Measurements from ENCODE around the gene SNX33. TPM values are rescaled to one million over a fixed set of nuclear protein-coding genes. Genes with fewer than 3 reads are reported as not detected.
A peak's percentile ranks its signal among the peaks of the same experiment; 100 is the strongest.
"Not testable (repeated sequence)": the region's sequence is repeated elsewhere in the genome, so short reads cannot be mapped to it uniquely, and the experiment has no call there.

SNX33 gene
- total RNA-seq, 2 experiments from 2014 or later = 0.60 to 0.79 TPM

DNA sequence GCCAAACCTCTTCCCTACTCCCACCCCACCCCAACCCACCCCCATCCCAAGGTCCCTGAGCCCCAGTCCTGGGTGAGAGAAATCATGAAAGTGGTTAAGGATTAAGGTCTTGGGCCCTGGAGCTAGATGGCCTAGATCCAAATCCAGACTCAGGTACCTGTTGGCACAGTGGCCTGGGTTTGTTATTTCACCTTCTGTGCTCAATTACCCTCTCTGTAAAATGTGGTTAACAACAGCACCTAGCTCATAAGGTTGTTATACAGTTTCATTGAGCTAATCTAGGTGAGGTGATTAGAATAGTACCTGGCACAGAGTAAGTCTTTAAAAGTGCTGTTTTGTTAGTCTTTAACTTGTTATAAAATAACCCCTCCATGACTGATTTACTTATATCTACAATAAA is 15.8 kb upstream of the SNX33 start:
- Mint-ChIP-seq H3K4me3 (no peak overlapping the region), H3K9me3 (no peaks in the 10 kb centered on the region), H3K27me3 (no peaks in the 10 kb centered on the region), H3K36me3 (ENCODE audit: low read depth) (peaks cover 2% of the 10 kb centered on the region), H3K4me1 (peaks cover 22% of the 10 kb centered on the region), H3K27ac (no peak overlapping the region)
- no peak for DNase-seq
- ChIA-PET CTCF (no interaction called here), POLR2A (no interaction called here)

DNA sequence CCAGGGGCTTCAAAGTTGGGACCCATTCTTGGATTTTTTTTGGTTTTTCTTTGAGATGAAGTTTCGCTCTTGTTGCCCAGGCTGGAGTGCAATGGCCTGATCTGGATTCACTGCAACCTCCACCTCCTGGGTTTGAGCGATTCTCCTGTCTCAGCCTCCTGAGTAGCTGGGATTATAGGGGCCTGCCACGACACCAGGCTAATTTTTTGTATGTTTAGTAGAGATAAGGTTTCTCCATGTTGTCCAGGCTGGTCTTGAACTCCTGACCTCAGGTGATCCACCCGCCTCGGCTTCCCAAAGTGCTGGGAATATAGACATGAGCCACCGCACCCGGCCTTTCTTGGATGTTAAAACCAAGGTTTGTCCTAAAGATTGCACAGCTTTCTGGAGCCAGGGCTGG is 13.8 kb upstream of the SNX33 start:
- H3K27ac Mint-ChIP-seq, H3K4me3 Mint-ChIP-seq, H3K27me3 Mint-ChIP-seq, H3K9me3 Mint-ChIP-seq, DNase-seq, POLR2A ChIA-PET: not testable (repeated sequence)
- Mint-ChIP-seq H3K4me1 (peaks cover 31% of the 10 kb centered on the region), H3K36me3 (ENCODE audit: low read depth) (peaks cover 17% of the 10 kb centered on the region)
- CTCF ChIA-PET = interaction anchor here (1.2 kb wide), 1 partner anchor 13 kb away, joined by 3 read pairs; no protein-coding TSS in a partner anchor

DNA sequence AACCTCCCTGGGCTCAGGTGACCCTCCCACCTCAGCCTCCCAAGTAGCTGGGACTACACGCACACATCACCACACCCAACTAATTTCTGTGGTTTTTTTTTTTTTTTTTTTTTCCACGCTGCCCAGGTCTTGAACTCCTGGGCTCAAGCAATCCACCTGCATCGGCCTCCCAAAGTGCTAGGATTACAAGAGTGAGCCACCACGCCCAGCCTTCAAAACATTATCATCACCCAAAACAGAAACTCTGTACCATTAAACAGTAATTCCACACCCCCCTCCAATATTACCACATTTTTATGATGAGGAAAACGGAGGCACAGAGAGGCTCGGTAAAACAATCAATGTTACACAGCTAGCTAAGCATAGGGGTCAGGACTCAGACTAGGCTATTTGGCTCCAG is 11.7 kb upstream of the SNX33 start:
- CTCF ChIA-PET = interaction anchor here (0.6 to 3.8 kb wide), 3 partner anchors 9 to 243 kb away, joined by 3 to 28 read pairs (median 3); partner anchors contain the start of gene SNUPN
- no peak for DNase-seq
- Mint-ChIP-seq H3K4me3 (no peak overlapping the region), H3K27me3 (no peaks in the 10 kb centered on the region), H3K36me3 (ENCODE audit: low read depth) (peaks cover 23% of the 10 kb centered on the region), H3K4me1 (peaks cover 31% of the 10 kb centered on the region), H3K9me3 (no peaks in the 10 kb centered on the region), H3K27ac (no peak overlapping the region)
- POLR2A ChIA-PET = no interaction called here

DNA sequence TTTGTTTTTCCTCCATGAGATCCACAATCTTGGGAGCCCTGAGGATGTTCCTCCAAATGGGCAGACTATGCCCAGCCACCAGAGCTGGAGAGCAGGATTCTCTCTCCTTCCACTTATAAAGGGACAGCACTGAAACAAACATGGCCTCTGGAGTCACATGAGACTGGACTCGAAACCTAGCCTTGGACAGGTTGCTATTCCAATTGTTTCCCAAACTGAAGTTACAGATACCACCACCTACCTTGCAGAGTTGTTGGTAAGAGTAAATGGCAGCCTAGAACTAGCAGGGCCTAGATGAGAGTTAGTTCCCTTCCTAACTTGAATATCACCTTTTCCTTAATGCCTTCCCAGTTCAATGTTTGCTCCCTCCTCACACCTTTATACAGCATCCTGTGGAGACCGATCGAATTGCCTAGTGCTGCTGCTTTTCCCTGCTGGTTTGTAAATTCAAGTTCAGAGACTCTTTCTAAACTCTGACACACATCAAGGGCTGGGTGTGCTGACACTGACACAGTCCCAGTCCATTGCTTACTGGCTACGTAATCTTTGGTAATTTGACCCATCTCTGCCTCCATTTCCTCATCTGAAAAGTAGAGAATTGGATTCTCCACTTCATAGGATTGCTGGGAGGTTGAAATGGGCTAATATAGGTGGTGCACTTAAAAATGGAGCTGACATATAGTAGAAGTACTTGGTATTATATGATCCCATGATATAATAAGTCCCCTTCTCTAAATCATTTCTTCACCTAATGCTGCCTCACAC is 10.3 kb upstream of the SNX33 start:
- DNase-seq = no peak
- Mint-ChIP-seq H3K4me1 (peaks cover 39% of the 10 kb centered on the region), H3K36me3 (ENCODE audit: low read depth) (peaks cover 23% of the 10 kb centered on the region), H3K27ac (peak overlapping the region; percentile 11), H3K4me3 (peak overlapping the region; percentile 86), H3K27me3 (no peaks in the 10 kb centered on the region), H3K9me3 (no peaks in the 10 kb centered on the region)
- CTCF ChIA-PET = interaction anchor here (0.5 to 3.8 kb wide), 5 partner anchors 11 to 140 kb away, joined by 3 to 28 read pairs (median 3); partner anchors contain the start of gene SNUPN
- POLR2A ChIA-PET = no interaction called here

DNA sequence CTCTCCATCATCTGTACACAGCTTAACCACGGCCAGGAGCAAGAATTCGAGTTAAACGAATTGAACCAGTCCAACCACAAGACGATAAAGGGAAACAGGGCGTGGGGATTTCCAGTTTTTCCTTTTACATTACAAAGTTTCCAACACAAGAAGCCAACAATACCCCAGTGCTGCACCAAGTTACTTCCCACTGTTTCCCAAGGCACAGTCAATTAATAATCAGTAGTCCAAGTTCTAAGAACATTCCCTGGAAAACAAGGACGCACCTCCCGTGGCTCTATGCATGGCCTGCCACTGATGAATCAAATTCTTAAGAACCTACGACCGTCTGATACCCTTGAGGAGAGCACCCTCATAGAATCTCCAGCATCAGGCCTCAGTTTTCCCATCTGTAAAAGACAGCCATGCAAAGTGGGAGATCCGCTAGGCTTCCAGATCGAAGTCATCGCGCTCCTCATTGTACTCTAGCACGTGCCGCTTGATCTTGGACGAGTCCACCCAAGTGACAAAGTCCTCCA is 8.5 kb upstream of the SNX33 start:
- DNase-seq = no peak
- Mint-ChIP-seq H3K4me3 (peak overlapping the region; percentile 86), H3K9me3 (no peaks in the 10 kb centered on the region), H3K36me3 (ENCODE audit: low read depth) (peaks cover 23% of the 10 kb centered on the region), H3K4me1 (peaks cover 39% of the 10 kb centered on the region), H3K27ac (peak overlapping the region; percentile 95), H3K27me3 (no peaks in the 10 kb centered on the region)
- POLR2A ChIA-PET = interaction anchor here (0.6 to 2.5 kb wide), 9 partner anchors 12 to 825 kb away, joined by 3 to 17 read pairs (median 4); partner anchors contain the start of genes PTPN9 and SNUPN
- CTCF ChIA-PET = interaction anchor here (0.7 to 3.8 kb wide), 12 partner anchors 9 to 198 kb away, joined by 3 to 28 read pairs (median 4); partner anchors contain the start of genes PTPN9, SIN3A and SNUPN

DNA sequence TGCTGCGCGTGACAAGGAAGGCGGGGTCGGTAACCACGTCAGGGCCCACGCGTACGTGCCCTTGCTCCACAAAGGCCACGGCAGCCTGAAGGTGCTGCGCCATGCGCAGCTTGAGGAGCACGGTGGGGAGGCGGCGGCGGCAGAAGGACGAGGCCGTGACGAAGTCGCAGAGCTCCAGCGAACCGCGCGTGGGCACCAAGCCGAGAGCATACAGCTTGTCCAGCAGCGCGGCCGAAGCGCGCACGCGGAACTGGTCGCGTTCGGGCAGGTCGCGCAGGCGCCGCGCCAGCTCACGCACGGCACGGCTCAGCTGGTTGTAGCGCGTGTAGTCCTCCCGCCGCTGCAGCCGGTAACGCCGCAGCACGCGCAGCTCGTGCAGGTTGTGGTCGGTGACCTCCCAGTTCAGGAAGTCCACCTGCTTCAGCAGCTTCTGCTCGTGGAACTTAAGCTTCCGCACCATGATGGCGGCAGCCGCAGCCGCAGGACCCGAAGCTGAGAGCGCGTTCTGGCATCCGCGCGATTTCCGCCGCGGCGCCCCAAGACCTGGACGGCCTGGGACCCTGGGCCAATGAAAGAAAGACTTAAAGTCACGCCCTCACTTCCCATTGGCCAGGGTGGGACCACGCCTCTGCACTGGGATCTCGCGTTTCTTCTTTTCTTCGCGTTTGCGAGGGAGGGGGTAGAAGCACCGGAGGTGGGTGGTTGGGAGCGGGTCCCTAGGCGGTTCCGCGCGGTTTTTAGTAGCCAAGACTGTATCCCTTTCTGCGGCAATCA is 7.8 kb upstream of the SNX33 start, which contains the start of gene IMP3:
Gene IMP3, minus strand, starts transcription at position 516 of the 774 bp plus-strand sequence. Its CDS starts 56 bp downstream, at position 460.
- Mint-ChIP-seq H3K9me3 (no peaks in the 10 kb centered on the region), H3K4me1 (peaks cover 39% of the 10 kb centered on the region), H3K36me3 (ENCODE audit: low read depth) (peaks cover 23% of the 10 kb centered on the region), H3K27me3 (peaks cover under 1% of the 10 kb centered on the region), H3K4me3 (peak within 1 kb of the TSS; percentile 86), H3K27ac (peak within 1 kb of the TSS; percentile 95)
- ChIA-PET POLR2A (interaction anchor here (0.6 to 2.5 kb wide), 11 partner anchors 11 to 826 kb away, joined by 3 to 17 read pairs (median 4); partner anchors contain the start of genes PTPN9, SIN3A and SNUPN), CTCF (interaction anchor here (0.6 to 2.6 kb wide), 20 partner anchors 10 to 190 kb away, joined by 3 to 19 read pairs (median 4); partner anchors contain the start of genes PTPN9, SIN3A and SNUPN)
- peak; percentile 97 for DNase-seq

DNA sequence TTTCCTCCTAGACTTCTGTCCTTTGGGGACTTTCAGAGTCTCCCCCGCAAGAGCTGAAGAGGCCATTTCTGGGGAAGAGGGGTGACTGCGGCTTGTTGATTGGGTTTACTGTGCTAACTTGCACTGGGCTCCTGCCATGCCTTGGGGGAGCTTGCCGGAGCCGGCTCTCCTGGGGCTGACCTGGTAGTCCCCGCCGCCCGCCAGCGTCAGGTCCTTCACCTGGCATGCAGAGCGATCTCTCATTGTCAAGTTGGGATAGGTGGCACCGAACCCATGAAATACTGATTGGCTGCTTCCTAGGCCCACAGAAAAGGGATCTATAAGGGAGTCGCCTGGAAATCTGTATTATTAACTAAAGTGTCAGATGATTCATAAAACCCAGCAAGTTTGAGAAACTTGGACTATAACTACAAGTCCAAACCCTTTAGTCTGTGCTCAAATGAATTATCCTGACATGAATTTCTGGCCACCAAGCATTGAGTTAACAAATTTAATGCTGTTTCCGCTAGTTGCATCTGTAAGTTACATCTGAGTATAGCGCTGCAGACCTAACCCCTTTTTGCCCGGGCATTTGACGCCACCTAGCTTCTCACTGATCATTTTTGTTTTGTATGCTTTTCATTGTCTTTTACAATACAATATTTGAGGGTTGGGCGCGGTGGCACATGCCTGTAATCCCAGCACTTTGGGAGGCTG is 7.1 kb upstream of the SNX33 start:
- ChIA-PET CTCF (interaction anchor here (0.6 to 2.6 kb wide), 21 partner anchors 10 to 444 kb away, joined by 3 to 19 read pairs (median 5); partner anchors contain the start of genes MAN2C1, PTPN9, SIN3A and SNUPN), POLR2A (interaction anchor here (0.6 to 2.5 kb wide), 11 partner anchors 11 to 273 kb away, joined by 3 to 17 read pairs (median 4); partner anchors contain the start of genes PTPN9, SIN3A and SNUPN)
- peak; percentile 77 for DNase-seq
- Mint-ChIP-seq H3K36me3 (ENCODE audit: low read depth) (peaks cover 23% of the 10 kb centered on the region), H3K4me1 (peaks cover 37% of the 10 kb centered on the region), H3K4me3 (peak overlapping the region; percentile 86), H3K9me3 (no peaks in the 10 kb centered on the region), H3K27me3 (peaks cover 3% of the 10 kb centered on the region), H3K27ac (peak overlapping the region; percentile 95)

DNA sequence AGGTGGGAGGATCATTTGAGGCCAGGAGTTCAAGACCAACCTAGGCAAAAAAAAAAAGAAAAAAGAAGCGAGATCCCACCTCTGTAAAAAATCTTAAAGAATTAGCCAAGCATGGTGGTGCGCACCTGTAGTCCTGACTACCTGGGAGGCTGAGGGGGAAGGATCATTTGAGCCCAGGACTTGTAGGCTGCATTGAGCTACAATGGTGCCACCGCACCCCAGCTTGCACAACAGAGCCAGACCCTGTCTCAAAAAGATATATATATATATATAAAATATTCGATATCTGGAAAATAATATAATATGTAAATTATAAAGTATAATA is 6.6 kb upstream of the SNX33 start:
- peak overlapping the region; percentile 86 for H3K4me3 Mint-ChIP-seq
- H3K27me3 Mint-ChIP-seq = peaks cover 9% of the 10 kb centered on the region
- peaks cover 23% of the 10 kb centered on the region for H3K36me3 Mint-ChIP-seq (ENCODE audit: low read depth)
- POLR2A ChIA-PET = interaction anchor here (1.0 to 2.5 kb wide), 2 partner anchors 187 to 270 kb away, joined by 3 to 17 read pairs; no protein-coding TSS in a partner anchor
- H3K4me1 Mint-ChIP-seq = peaks cover 32% of the 10 kb centered on the region
- peak overlapping the region; percentile 95 for H3K27ac Mint-ChIP-seq
- no peak for DNase-seq
- no peaks in the 10 kb centered on the region for H3K9me3 Mint-ChIP-seq
- CTCF ChIA-PET = interaction anchor here (0.6 to 2.6 kb wide), 15 partner anchors 11 to 445 kb away, joined by 3 to 19 read pairs (median 5); partner anchors contain the start of genes MAN2C1, SIN3A and SNUPN

DNA sequence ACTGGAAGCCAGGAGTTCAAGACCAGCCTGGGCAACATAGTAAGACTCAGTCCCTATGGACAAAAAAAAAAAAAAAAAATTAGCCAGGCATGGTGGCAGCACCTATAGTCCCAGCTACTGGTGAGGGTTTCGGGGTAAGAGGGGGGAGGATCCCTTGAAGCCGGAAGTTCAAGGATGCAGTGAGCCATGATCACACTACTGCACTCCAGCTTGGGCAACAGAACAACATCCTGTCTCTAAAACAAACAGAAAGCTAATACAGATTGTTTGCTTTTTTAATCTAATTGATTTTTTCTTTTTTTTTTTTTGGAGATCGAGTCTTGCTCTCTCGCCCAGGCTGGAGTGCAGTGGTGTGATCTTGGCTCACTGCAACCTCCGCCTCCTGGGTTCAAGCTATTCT is 6.1 kb upstream of the SNX33 start:
- Mint-ChIP-seq H3K27me3 (peaks cover 13% of the 10 kb centered on the region), H3K4me3 (no peak overlapping the region), H3K4me1 (peaks cover 32% of the 10 kb centered on the region), H3K27ac (no peak overlapping the region), H3K36me3 (ENCODE audit: low read depth) (peaks cover 23% of the 10 kb centered on the region), H3K9me3 (no peaks in the 10 kb centered on the region)
- POLR2A ChIA-PET = interaction anchor here (2.5 kb wide), 1 partner anchor 188 kb away, joined by 17 read pairs; no protein-coding TSS in a partner anchor
- DNase-seq = no peak
- CTCF ChIA-PET = interaction anchor here (0.6 to 2.6 kb wide), 7 partner anchors 9 to 274 kb away, joined by 3 to 19 read pairs (median 6); partner anchors contain the start of genes MAN2C1 and SNUPN

DNA sequence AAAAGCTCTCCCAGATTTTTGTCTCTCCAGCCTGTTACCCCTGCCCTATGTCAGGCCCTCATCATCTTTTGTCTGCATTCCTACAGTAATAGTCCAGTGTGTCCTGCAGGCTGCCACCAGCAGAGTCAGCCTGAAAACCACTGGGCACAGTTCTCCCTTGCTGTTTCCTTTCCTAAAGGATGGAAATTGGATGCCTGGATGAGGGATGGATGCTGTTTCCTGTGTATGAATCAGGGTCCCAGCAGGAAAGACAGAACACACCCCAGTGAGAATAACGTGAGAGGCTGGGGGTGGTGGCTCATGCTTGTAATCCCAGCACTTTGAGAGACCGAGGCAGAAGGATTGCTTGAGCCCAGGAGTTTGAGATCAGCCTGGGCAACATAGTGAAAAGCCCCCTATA is 3.3 kb upstream of the SNX33 start:
- no peak overlapping the region for H3K4me3 Mint-ChIP-seq
- H3K27ac Mint-ChIP-seq = no peak overlapping the region
- H3K27me3 Mint-ChIP-seq = peaks cover 28% of the 10 kb centered on the region
- no peaks in the 10 kb centered on the region for H3K9me3 Mint-ChIP-seq
- ChIA-PET POLR2A (no interaction called here), CTCF (interaction anchor here (0.8 to 1.4 kb wide), 2 partner anchors 171 to 277 kb away, joined by 3 to 4 read pairs; no protein-coding TSS in a partner anchor)
- no peak for DNase-seq
- H3K36me3 Mint-ChIP-seq (ENCODE audit: low read depth) = peaks cover 2% of the 10 kb centered on the region
- peaks cover 21% of the 10 kb centered on the region for H3K4me1 Mint-ChIP-seq

DNA sequence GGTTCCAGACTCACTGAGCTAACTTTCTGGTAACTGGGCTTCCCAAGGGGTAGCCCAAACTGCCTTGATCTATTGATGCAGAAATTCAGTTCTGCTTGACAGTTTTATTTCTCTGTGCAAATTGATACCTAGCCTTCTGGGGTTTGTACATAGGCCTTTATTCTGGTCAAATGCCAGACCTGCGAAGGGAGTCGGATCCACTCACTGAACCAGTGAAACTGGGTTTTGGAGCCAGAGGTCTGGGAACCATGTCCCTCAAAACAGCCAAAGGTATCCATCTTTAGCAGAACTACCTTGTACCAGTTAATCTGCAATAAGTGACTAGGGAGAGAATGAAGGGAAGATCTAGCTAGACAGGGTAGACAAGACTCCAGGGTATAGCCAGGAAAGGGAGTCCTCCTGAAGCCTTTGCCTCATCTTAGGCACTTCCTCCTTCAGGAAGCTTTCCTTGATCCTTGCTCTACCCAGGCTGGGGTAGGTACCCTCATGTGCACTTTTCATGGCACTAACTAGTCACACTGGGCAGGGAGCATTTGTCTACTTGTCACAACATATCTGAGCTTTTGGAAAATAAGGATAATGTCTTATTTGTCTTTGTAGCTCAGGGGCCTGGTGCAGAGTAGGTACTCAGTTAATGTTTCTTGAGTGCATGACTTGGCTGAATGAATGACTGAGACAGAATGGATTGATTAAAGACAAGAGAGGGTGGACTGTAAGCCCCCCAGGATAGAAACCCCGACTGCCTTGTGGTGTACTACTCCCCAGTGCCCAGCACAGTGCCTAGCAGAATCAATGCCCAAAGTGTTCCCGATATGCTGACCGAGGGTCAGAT is 1.4 kb upstream of the SNX33 start:
- Mint-ChIP-seq H3K36me3 (ENCODE audit: low read depth) (no peaks in the 10 kb centered on the region), H3K4me1 (peaks cover 24% of the 10 kb centered on the region), H3K9me3 (no peaks in the 10 kb centered on the region), H3K27me3 (peaks cover 28% of the 10 kb centered on the region), H3K27ac (no peak overlapping the region), H3K4me3 (peak overlapping the region; percentile 79)
- DNase-seq = no peak
- ChIA-PET CTCF (interaction anchor here (0.9 to 2.0 kb wide), 8 partner anchors 11 to 280 kb away, joined by 3 to 7 read pairs (median 3); partner anchors contain the start of genes MAN2C1 and SIN3A), POLR2A (no interaction called here)
